ENCODE measurements around the gene HTR2A.
A peak's percentile ranks its signal among the peaks of the same experiment; 100 is the strongest.
"Not testable (repeated sequence)": the region's sequence is repeated elsewhere in the genome, so short reads cannot be mapped to it uniquely, and the experiment has no call there.

The HTR2A gene

DNA sequence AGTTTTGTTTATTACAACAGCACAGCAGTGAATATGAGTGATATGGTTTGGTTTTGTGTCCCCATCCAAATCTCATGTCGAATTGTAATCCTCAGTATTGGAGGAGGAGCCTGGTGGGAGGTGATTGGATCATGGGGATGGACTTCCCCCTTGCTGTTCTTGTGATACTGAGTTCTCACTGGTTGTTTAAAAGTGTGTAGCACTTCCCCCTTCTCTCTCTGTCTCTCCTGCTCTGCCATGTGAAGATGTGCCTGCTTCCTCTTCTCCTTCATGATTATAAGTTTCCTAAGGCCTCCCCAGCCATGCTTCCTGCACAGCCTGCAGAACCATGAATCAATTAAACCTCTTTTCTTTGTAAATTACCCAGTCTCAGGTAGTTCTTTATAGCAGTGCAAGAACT, 91.9 kb downstream of the HTR2A start:
- not testable (repeated sequence) for H3K27me3 ChIP-seq (ENCODE audit: control insufficient read depth in 1 of 2, insufficient read depth in 2 of 2, low read length in 2 of 2); H3K9ac ChIP-seq (ENCODE audit: low read length); H3K4me3 ChIP-seq (ENCODE audit: low read depth in 1 of 2, low read length in 2 of 2); H3K9me3 ChIP-seq (ENCODE audit: low read length); H3K36me3 ChIP-seq (ENCODE audit: insufficient read depth, low read length); H3K27ac ChIP-seq (ENCODE audit: low read depth, low read length); H3K4me1 ChIP-seq (ENCODE audit: insufficient read depth, low read length)

GRCh38 chr13:46804391-46804815, 92.5 kb downstream of the HTR2A start:
- Histone ChIP-seq H3K9ac (ENCODE audit: low read length) (no peak overlapping the region), H3K4me1 (ENCODE audit: insufficient read depth, low read length) (no peaks in the 10 kb centered on the region), H3K4me3 (ENCODE audit: low read depth in 1 of 2, low read length in 2 of 2) (no peak overlapping the region), H3K9me3 (ENCODE audit: low read length) (no peaks in the 10 kb centered on the region), H3K36me3 (ENCODE audit: insufficient read depth, low read length) (no peaks in the 10 kb centered on the region), H3K27ac (ENCODE audit: low read depth, low read length) (no peak overlapping the region), H3K27me3 (ENCODE audit: control insufficient read depth in 1 of 2, insufficient read depth in 2 of 2, low read length in 2 of 2) (no peaks in the 10 kb centered on the region)

DNA sequence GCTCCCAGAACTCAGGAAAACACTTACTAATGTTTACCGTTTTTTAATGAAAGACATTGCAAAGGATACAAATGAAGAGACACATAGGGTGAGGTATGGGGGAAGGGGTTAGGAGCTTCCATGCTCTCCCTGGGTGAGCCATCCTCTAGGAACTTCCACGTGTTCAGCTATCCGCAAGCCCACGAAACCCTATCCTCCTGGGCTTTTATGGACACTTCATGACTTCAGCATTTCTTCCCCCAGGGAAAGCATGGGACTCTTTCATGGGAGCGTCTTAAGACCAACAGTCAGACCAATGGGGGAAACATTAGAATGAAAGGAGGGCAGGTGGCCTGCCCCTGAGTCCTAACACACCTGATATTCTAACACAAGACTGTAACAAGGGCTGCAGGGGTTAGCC, 93.3 kb downstream of the HTR2A start:
- Histone ChIP-seq H3K27ac (ENCODE audit: low read depth, low read length) (no peak overlapping the region), H3K9ac (ENCODE audit: low read length) (no peak overlapping the region), H3K4me1 (ENCODE audit: insufficient read depth, low read length) (no peaks in the 10 kb centered on the region), H3K4me3 (ENCODE audit: low read depth in 1 of 2, low read length in 2 of 2) (no peak overlapping the region), H3K36me3 (ENCODE audit: insufficient read depth, low read length) (no peaks in the 10 kb centered on the region), H3K9me3 (ENCODE audit: low read length) (no peaks in the 10 kb centered on the region), H3K27me3 (ENCODE audit: control insufficient read depth in 1 of 2, insufficient read depth in 2 of 2, low read length in 2 of 2) (no peaks in the 10 kb centered on the region)

- Histone ChIP-seq H3K36me3 (ENCODE audit: insufficient read depth, low read length) (no peaks in the 10 kb centered on the region), H3K9ac (ENCODE audit: low read length) (no peak overlapping the region), H3K27me3 (ENCODE audit: control insufficient read depth in 1 of 2, insufficient read depth in 2 of 2, low read length in 2 of 2) (no peaks in the 10 kb centered on the region), H3K4me3 (ENCODE audit: low read depth in 1 of 2, low read length in 2 of 2) (no peak overlapping the region), H3K27ac (ENCODE audit: low read depth, low read length) (no peak overlapping the region), H3K4me1 (ENCODE audit: insufficient read depth, low read length) (peaks cover 9% of the 10 kb centered on the region), H3K9me3 (ENCODE audit: low read length) (no peaks in the 10 kb centered on the region)
Observed at GRCh38 chr13:46801858-46802257, 95.0 kb downstream of the HTR2A start.

DNA sequence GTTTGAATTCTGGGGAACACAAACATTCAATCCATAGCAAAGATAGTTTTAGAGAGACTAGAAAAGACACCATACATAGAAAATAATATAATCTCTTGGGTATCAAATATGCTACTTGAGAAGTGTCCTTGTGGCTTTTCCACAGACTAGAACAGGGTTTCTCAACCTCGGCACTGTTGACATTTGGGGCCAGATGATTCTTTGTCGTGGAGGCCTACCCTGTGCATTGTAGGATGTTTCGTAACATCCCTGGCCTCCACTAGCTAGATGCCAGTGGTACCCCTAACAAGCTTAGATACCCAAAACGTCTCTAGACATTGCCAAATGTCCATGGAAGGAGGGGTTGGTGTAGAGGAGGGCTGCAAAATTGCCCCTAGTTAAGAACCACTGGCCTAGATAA, 97.7 kb downstream of the HTR2A start:
- Histone ChIP-seq H3K36me3 (ENCODE audit: insufficient read depth, low read length) (no peaks in the 10 kb centered on the region), H3K4me3 (ENCODE audit: low read depth in 1 of 2, low read length in 2 of 2) (no peak overlapping the region), H3K27ac (ENCODE audit: low read depth, low read length) (no peak overlapping the region), H3K9me3 (ENCODE audit: low read length) (no peaks in the 10 kb centered on the region), H3K9ac (ENCODE audit: low read length) (no peak overlapping the region), H3K4me1 (ENCODE audit: insufficient read depth, low read length) (peaks cover 30% of the 10 kb centered on the region), H3K27me3 (ENCODE audit: control insufficient read depth in 1 of 2, insufficient read depth in 2 of 2, low read length in 2 of 2) (no peaks in the 10 kb centered on the region)

GRCh38 chr13:46797501-46798237, 99.2 kb downstream of the HTR2A start:
- Histone ChIP-seq H3K36me3 (ENCODE audit: insufficient read depth, low read length) (no peaks in the 10 kb centered on the region), H3K4me3 (ENCODE audit: low read depth in 1 of 2, low read length in 2 of 2) (peak overlapping the region; percentile 63 to 84), H3K27ac (ENCODE audit: low read depth, low read length) (peak overlapping the region; percentile 75), H3K9me3 (ENCODE audit: low read length) (no peaks in the 10 kb centered on the region), H3K27me3 (ENCODE audit: control insufficient read depth in 1 of 2, insufficient read depth in 2 of 2, low read length in 2 of 2) (no peaks in the 10 kb centered on the region), H3K9ac (ENCODE audit: low read length) (peak overlapping the region; percentile 60), H3K4me1 (ENCODE audit: insufficient read depth, low read length) (peaks cover 37% of the 10 kb centered on the region)

GRCh38 chr13:46796515-46797474, 100.1 kb downstream of the HTR2A start, which contains the start of gene ESD:
TSS of gene ESD (minus strand) at chr13:46797161. CDS start at chr13:46791413, 5,748 bp downstream.
- Histone ChIP-seq H3K9me3 (ENCODE audit: low read length) (no peaks in the 10 kb centered on the region), H3K4me3 (ENCODE audit: low read depth in 1 of 2, low read length in 2 of 2) (peak within 1 kb of the TSS; percentile 63 to 84), H3K36me3 (ENCODE audit: insufficient read depth, low read length) (no peaks in the 10 kb centered on the region), H3K27ac (ENCODE audit: low read depth, low read length) (peak within 1 kb of the TSS; percentile 75), H3K4me1 (ENCODE audit: insufficient read depth, low read length) (peaks cover 37% of the 10 kb centered on the region), H3K9ac (ENCODE audit: low read length) (peak within 1 kb of the TSS; percentile 92), H3K27me3 (ENCODE audit: control insufficient read depth in 1 of 2, insufficient read depth in 2 of 2, low read length in 2 of 2) (no peaks in the 10 kb centered on the region)

- peak overlapping the region; percentile 63 to 84 for H3K4me3 ChIP-seq (ENCODE audit: low read depth in 1 of 2, low read length in 2 of 2)
- no peaks in the 10 kb centered on the region for H3K9me3 ChIP-seq (ENCODE audit: low read length)
- H3K9ac ChIP-seq (ENCODE audit: low read length) = peak overlapping the region; percentile 92
- no peaks in the 10 kb centered on the region for H3K36me3 ChIP-seq (ENCODE audit: insufficient read depth, low read length)
- H3K4me1 ChIP-seq (ENCODE audit: insufficient read depth, low read length) = peaks cover 37% of the 10 kb centered on the region
- no peaks in the 10 kb centered on the region for H3K27me3 ChIP-seq (ENCODE audit: control insufficient read depth in 1 of 2, insufficient read depth in 2 of 2, low read length in 2 of 2)
- H3K27ac ChIP-seq (ENCODE audit: low read depth, low read length) = peak overlapping the region; percentile 75
Observed at GRCh38 chr13:46796129-46796514, 100.7 kb downstream of the HTR2A start.

GRCh38 chr13:46795321-46795720, 101.5 kb downstream of the HTR2A start:
- no peak overlapping the region for H3K4me3 ChIP-seq (ENCODE audit: low read depth in 1 of 2, low read length in 2 of 2)

GRCh38 chr13:46783504-46783903, 113.3 kb downstream of the HTR2A start:
- H3K9me3 ChIP-seq (ENCODE audit: low read length) = no peaks in the 10 kb centered on the region
- H3K36me3 ChIP-seq (ENCODE audit: insufficient read depth, low read length) = peaks cover 43% of the 10 kb centered on the region
- H3K4me1 ChIP-seq (ENCODE audit: insufficient read depth, low read length) = no peaks in the 10 kb centered on the region
- H3K4me3 ChIP-seq (ENCODE audit: low read depth in 1 of 2, low read length in 2 of 2) = no peak overlapping the region
- no peak overlapping the region for H3K27ac ChIP-seq (ENCODE audit: low read depth, low read length)
- H3K27me3 ChIP-seq (ENCODE audit: control insufficient read depth in 1 of 2, insufficient read depth in 2 of 2, low read length in 2 of 2) = no peaks in the 10 kb centered on the region
- H3K9ac ChIP-seq (ENCODE audit: low read length) = no peak overlapping the region

More at GRCh38 chr13:46795321-46795720, 101.5 kb downstream of the HTR2A start:
- no peaks in the 10 kb centered on the region for H3K9me3 ChIP-seq (ENCODE audit: low read length)
- H3K9ac ChIP-seq (ENCODE audit: low read length) = no peak overlapping the region
- peaks cover 37% of the 10 kb centered on the region for H3K4me1 ChIP-seq (ENCODE audit: insufficient read depth, low read length)
- no peak overlapping the region for H3K27ac ChIP-seq (ENCODE audit: low read depth, low read length)
- H3K27me3 ChIP-seq (ENCODE audit: control insufficient read depth in 1 of 2, insufficient read depth in 2 of 2, low read length in 2 of 2) = no peaks in the 10 kb centered on the region
- peaks cover 7% of the 10 kb centered on the region for H3K36me3 ChIP-seq (ENCODE audit: insufficient read depth, low read length)

- Histone ChIP-seq H3K4me3 (ENCODE audit: low read depth in 1 of 2, low read length in 2 of 2) (no peak overlapping the region), H3K4me1 (ENCODE audit: insufficient read depth, low read length) (no peaks in the 10 kb centered on the region), H3K9me3 (ENCODE audit: low read length) (no peaks in the 10 kb centered on the region), H3K9ac (ENCODE audit: low read length) (no peak overlapping the region), H3K36me3 (ENCODE audit: insufficient read depth, low read length) (peaks cover 46% of the 10 kb centered on the region), H3K27ac (ENCODE audit: low read depth, low read length) (no peak overlapping the region), H3K27me3 (ENCODE audit: control insufficient read depth in 1 of 2, insufficient read depth in 2 of 2, low read length in 2 of 2) (no peaks in the 10 kb centered on the region)
Observed at GRCh38 chr13:46782691-46783090, 114.2 kb downstream of the HTR2A start.
